Kidney (tissue), 14 donors: ENCODE results near the gene SYTL2. TPM values are rescaled to one million over a fixed set of nuclear protein-coding genes. Genes with fewer than 3 reads are reported as not detected.

ENCODE experiments used
- DNase-seq, 5 donors: peaks; one replicate each; pipeline ENCODE4 v3.0.0-alpha.2; 2013 to 2020
- FAIRE-seq: peaks from 2 replicates; lab custom pipeline; 2012; peaks lifted over from hg19 to GRCh38; lab: Jason Lieb, UNC
- H3K27ac ChIP-seq, 2 donors: one replicate each; pipeline ENCODE4 v1.7.0; 2013; ENCODE audit warnings: low read depth in 2 of 2, low read length in 2 of 2, inconsistent platforms in 1 of 2
- H3K27me3 ChIP-seq: one replicate; pipeline ENCODE4 v1.7.1; 2013; ENCODE audit warnings: low read length, inconsistent platforms; ENCODE audit not compliant: control insufficient read depth, insufficient read depth
- H3K36me3 ChIP-seq, 3 donors: one replicate each; pipeline versions ENCODE4 v1.7.0 to v1.7.1; 2013; ENCODE audit warnings: low read length in 3 of 3, control low read depth in 1 of 3, inconsistent platforms in 1 of 3; ENCODE audit not compliant: insufficient read depth in 3 of 3, control insufficient read depth in 2 of 3
- H3K4me1 ChIP-seq, 3 donors: one replicate each; pipeline versions ENCODE4 v1.7.0 to v1.7.1; 2013; ENCODE audit warnings: low read length in 3 of 3, inconsistent platforms in 1 of 3, low read depth in 1 of 3; ENCODE audit not compliant: control insufficient read depth in 2 of 3, insufficient read depth in 2 of 3
- H3K4me3 ChIP-seq, 3 donors: one replicate each; pipeline versions ENCODE4 v1.7.0 to v1.8.1; 2013; ENCODE audit warnings: low read length in 3 of 3, control low read depth in 1 of 3, inconsistent platforms in 1 of 3
- H3K9ac ChIP-seq, 3 donors: one replicate each; pipeline versions ENCODE4 v1.7.0 to v1.7.1; 2013; ENCODE audit warnings: low read length in 3 of 3, control low read depth in 1 of 3, inconsistent platforms in 1 of 3
- H3K9me3 ChIP-seq, 3 donors: one replicate each; pipeline versions ENCODE4 v1.7.0 to v1.7.1; 2013; ENCODE audit warnings: low read length in 3 of 3, control low read depth in 1 of 3, inconsistent platforms in 1 of 3; ENCODE audit not compliant: control insufficient read depth in 2 of 3, insufficient read depth in 1 of 3
- intact Hi-C: fragments of 100-400 bp; cut with DNase I; formaldehyde crosslinking; loops from one replicate; pipeline ENCODE4 v1.11.1; 2022
- polyA plus RNA-seq: library from polyadenylated mRNA; stranded (reverse); fragments of 350-450 nt; fragmentation: Illumina TruSeq; extraction: RNeasy Lipid Tissue Mini Kit (QIAGEN cat#74804); gene quantifications from one replicate; pipeline ENCODE4 v1.2.3, GENCODE V29; 2014; ENCODE audit warnings: low read depth, low replicate concordance; ENCODE audit not compliant: insufficient read depth
- total RNA-seq: library from RNA; stranded (reverse); fragmentation: NEBNext Ultra II Directional; extraction: Animal tissue kit (Norgen Biotek cat#: 25700); gene quantifications from one replicate; pipeline ENCODE4 v1.2.1, GENCODE V29; 2021
- TF ChIP-seq, protein P1 (sequence below): IDR thresholded peaks from 3 replicates; pipeline ENCODE4 v1.5.1; 2012; ENCODE audit warnings: mild to moderate bottlenecking, moderate library complexity, borderline replicate concordance; ENCODE audit not compliant: insufficient read depth; ENCODE audit errors: extremely low read depth
- donor health status: control.
- donor health status: control.
- donor health status: control.
- donor health status: control.
- donor health status: control.
- donor health status: DM: yes; HTN: yes; CAD: no.
- donor health status: Normal renal cell carcinoma (clear cell type).

The SYTL2 gene
- total and polyA plus RNA-seq, 2 donors from 2014 or later: 19.8 to 187 TPM

DNA sequence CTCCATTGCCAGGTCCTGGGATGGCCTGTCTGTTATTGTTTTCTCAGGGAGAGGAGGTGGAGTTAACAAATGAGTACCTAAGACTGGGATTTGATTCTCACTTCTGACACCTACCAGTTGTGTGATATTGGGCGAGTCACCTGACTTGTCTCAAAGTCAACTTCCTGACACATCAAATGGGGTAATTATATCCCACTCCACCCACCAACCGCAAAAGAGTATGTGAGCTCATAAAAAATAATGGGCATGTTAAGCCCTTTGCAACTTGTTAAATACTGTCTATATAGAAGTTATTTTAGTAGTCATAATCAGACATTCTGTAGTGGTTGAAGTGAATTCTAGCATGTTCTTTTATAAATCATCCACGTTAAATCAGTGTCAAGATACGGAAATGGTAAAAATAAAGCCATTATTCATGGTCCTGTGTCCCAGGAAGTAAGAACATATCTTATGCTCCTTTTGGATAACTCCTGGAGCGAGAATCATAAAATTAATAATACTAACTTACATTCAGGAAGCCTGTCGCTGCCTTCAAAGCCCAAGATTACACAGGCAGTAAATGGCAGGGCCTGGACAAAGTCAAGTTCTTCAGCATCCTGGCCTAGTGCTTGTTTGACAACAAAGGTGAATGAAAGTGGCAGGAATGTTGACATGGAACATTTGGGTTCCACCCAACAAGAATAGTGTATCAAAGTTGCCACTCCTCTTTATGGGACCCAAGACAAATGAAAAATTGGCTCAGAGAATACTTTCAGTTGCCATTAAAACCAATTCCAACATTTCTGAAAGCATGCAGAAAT, 54.3 kb downstream of the SYTL2 start:
- intact Hi-C loops: no loop called here
- Histone ChIP-seq H3K27me3 (no peaks in the 10 kb centered on the region), H3K27ac (no peak overlapping the region), H3K9ac (no peak overlapping the region), H3K9me3 (no peaks in the 10 kb centered on the region), H3K4me3 (no peak overlapping the region), H3K36me3 (no peaks in the 10 kb centered on the region), H3K4me1 (peaks cover 0 to 6% (median 0%) of the 10 kb centered on the region in 3 donors)
- TF ChIP-seq, protein P1, sequence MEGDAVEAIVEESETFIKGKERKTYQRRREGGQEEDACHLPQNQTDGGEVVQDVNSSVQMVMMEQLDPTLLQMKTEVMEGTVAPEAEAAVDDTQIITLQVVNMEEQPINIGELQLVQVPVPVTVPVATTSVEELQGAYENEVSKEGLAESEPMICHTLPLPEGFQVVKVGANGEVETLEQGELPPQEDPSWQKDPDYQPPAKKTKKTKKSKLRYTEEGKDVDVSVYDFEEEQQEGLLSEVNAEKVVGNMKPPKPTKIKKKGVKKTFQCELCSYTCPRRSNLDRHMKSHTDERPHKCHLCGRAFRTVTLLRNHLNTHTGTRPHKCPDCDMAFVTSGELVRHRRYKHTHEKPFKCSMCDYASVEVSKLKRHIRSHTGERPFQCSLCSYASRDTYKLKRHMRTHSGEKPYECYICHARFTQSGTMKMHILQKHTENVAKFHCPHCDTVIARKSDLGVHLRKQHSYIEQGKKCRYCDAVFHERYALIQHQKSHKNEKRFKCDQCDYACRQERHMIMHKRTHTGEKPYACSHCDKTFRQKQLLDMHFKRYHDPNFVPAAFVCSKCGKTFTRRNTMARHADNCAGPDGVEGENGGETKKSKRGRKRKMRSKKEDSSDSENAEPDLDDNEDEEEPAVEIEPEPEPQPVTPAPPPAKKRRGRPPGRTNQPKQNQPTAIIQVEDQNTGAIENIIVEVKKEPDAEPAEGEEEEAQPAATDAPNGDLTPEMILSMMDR: no peak
- FAIRE-seq: no peak
- DNase-seq: no peak

DNA sequence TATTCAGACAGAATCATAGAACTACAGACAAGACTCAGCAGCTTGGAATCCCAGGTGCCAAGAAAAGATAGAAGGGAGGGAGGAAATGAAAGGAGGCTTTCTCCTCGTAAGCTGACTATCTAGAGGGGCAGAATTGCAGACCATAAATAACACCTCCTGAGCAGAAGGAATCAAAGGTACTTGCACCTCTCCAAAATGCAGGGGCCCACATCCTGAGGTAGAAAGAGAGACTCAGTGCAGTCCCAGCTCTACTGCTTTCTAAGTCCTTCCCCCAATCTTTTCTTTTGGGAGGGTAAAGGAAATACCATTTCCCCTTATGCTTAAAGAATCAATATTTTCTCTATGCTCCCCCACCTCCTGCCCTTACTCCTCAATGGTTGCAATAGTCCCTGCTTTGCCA, 55.2 kb downstream of the SYTL2 start:
- FAIRE-seq (no peak), DNase-seq (no peak)
- no peak overlapping the region for H3K4me3 ChIP-seq
- no peak overlapping the region for H3K9ac ChIP-seq
- H3K36me3 ChIP-seq: no peaks in the 10 kb centered on the region
- intact Hi-C loops: no loop called here
- no peaks in the 10 kb centered on the region for H3K27me3 ChIP-seq
- H3K4me1 ChIP-seq: peaks cover 0 to 3% (median 0%) of the 10 kb centered on the region in 3 donors
- no peak overlapping the region for H3K27ac ChIP-seq
- no peaks in the 10 kb centered on the region for H3K9me3 ChIP-seq
- TF ChIP-seq, protein P1: no peak

DNA sequence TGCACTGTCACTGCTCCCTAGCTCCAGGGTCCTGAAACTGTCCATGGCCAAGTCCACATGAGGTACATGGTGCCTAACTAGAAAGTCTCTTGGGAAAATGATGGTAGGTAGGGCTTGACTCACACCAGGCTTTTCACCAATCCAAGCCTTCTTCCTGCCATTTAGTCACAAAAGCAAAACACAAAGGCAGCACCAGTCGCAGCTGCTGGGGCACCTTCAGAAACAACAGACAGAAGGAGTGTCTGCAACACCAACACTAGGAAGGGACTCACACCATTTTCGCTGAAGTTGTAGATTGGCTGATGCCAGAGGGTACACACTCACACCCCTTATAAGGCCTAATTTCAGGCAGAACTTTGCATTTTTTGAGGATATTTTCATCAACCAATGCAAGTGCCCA, 55.7 kb downstream of the SYTL2 start:
- Histone ChIP-seq H3K9ac (no peak overlapping the region), H3K27ac (no peak overlapping the region), H3K9me3 (no peaks in the 10 kb centered on the region), H3K27me3 (no peaks in the 10 kb centered on the region), H3K4me3 (no peak overlapping the region), H3K36me3 (no peaks in the 10 kb centered on the region), H3K4me1 (peaks cover 0 to 3% (median 0%) of the 10 kb centered on the region in 3 donors)
- intact Hi-C loops: no loop called here
- no peak for DNase-seq
- TF ChIP-seq, protein P1: no peak
- no peak for FAIRE-seq
